ENCODE measurements around the gene DLK2.

The DLK2 gene

DNA sequence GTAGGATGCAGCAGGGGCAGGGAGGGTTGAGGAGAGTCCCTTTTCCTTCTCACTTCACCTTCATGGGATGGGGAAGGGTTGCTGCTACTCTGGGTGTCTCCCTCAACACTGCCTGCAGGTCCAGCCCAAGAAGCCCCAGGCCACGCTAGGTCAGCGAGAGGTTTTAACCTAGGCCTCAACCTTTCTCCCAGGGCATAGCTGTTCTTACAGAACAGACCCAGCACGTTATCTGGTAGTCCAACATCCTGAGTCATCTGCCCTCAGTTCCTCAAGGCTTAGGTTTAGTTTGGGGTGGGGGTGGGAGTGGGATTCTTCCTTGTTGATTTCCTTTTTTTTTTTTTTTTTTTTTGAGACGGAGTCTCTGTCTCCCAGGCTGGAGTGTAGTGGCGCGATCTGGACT lies 39.0 kb upstream of the DLK2 start:
- Histone ChIP-seq H2BK15ac (ENCODE audit: low read length) (no peak overlapping the region), H3K4me1 (ENCODE audit: control insufficient read depth in 2 of 2, insufficient read depth in 1 of 2, low read depth in 1 of 2, low read length in 2 of 2) (peaks cover 7 to 17% of the 10 kb centered on the region in 2 donors), H3K9ac (ENCODE audit: low read depth, low read length, poor library complexity) (no peak overlapping the region), H2BK5ac (ENCODE audit: low read length) (no peak overlapping the region), H2BK120ac (ENCODE audit: low read depth, low read length) (no peak overlapping the region), H4K8ac (ENCODE audit: low read depth, low read length) (no peak overlapping the region), H3K4ac (ENCODE audit: low read length) (no peak overlapping the region), H3K27me3 (ENCODE audit: control insufficient read depth in 3 of 3, insufficient read depth in 3 of 3, low read depth in 1 of 3, low read length in 3 of 3) (no peaks in the 10 kb centered on the region), H2AFZ (ENCODE audit: low read length) (no peak overlapping the region), H3K23ac (ENCODE audit: low read depth, low read length, poor library complexity) (no peak overlapping the region), H3K4me2 (ENCODE audit: insufficient read depth, low read length, poor library complexity, severe bottlenecking) (no peak overlapping the region), H3K27ac (replicated peaks; ENCODE audit: low read length) (no peak overlapping the region), H3K18ac (ENCODE audit: low read length) (no peak overlapping the region), H3K36me3 (replicated peaks in 1 of 2; ENCODE audit: control insufficient read depth in 2 of 2, insufficient read depth in 2 of 2, low read length in 2 of 2) (peaks cover 11 to 38% of the 10 kb centered on the region in 2 donors), H4K91ac (ENCODE audit: low read depth, low read length, poor library complexity) (no peak overlapping the region), H3K9me3 (replicated peaks in 1 of 2; ENCODE audit: control insufficient read depth in 2 of 2, insufficient read depth in 1 of 2, low read depth in 1 of 2, low read length in 2 of 2) (no peaks in the 10 kb centered on the region), H3K79me1 (ENCODE audit: low read depth, low read length) (peaks cover 14% of the 10 kb centered on the region), H3K4me3 (ENCODE audit: low read length in 2 of 2) (no peak overlapping the region), H2AK5ac (ENCODE audit: low read depth, low read length) (no peak overlapping the region), H2BK12ac (ENCODE audit: low read length) (no peak overlapping the region), H3K14ac (ENCODE audit: low read length) (no peak overlapping the region)
- no peak for DNase-seq (ENCODE audit: low spot score)
- WGBS, 2 donors (ENCODE audit: extremely low coverage in 2 of 2, insufficient read length in 2 of 2, insufficient replicate concordance in 1 of 2): no CpG with 5 or more reads among the region's 6 CpGs

DNA sequence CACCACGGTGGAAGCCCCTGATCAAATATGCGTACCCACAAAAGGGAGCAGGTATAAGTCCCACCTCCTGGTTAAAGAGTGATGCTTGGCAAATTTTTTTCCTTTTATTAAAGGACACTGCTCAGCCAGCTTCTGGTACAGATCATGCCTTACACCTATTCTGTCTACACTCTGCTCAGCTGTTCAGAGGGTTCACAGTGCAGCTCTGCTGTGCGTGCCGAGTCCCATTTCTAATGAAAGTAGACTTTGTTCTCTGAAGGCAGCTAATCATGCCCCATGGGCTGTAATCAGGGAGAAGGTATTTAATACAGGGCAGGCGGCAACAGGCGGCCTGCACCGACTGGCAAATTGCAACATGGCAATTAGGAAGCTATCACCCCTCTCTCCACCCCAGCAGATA lies 38.5 kb upstream of the DLK2 start:
- H3K4me1 ChIP-seq (ENCODE audit: control insufficient read depth in 2 of 2, insufficient read depth in 1 of 2, low read depth in 1 of 2, low read length in 2 of 2): peaks cover 7 to 21% of the 10 kb centered on the region in 2 donors
- no peak overlapping the region for H3K4me2 ChIP-seq (ENCODE audit: insufficient read depth, low read length, poor library complexity, severe bottlenecking)
- H3K23ac ChIP-seq (ENCODE audit: low read depth, low read length, poor library complexity): no peak overlapping the region
- no peak overlapping the region for H3K4me3 ChIP-seq (ENCODE audit: low read length in 2 of 2)
- DNase-seq (ENCODE audit: low spot score): no peak
- no peak overlapping the region for H4K91ac ChIP-seq (ENCODE audit: low read depth, low read length, poor library complexity)
- no peak overlapping the region for H2BK120ac ChIP-seq (ENCODE audit: low read depth, low read length)
- peaks cover 6 to 36% of the 10 kb centered on the region in 2 donors for H3K36me3 ChIP-seq (replicated peaks in 1 of 2; ENCODE audit: control insufficient read depth in 2 of 2, insufficient read depth in 2 of 2, low read length in 2 of 2)
- no peak overlapping the region for H2BK15ac ChIP-seq (ENCODE audit: low read length)
- no peaks in the 10 kb centered on the region for H3K27me3 ChIP-seq (ENCODE audit: control insufficient read depth in 3 of 3, insufficient read depth in 3 of 3, low read depth in 1 of 3, low read length in 3 of 3)
- no peak overlapping the region for H2AFZ ChIP-seq (ENCODE audit: low read length)
- no CpG with 5 or more reads among the region's 7 CpGs for WGBS, 2 donors (ENCODE audit: extremely low coverage in 2 of 2, insufficient read length in 2 of 2, insufficient replicate concordance in 1 of 2)
- no peak overlapping the region for H3K4ac ChIP-seq (ENCODE audit: low read length)
- no peak overlapping the region for H2BK5ac ChIP-seq (ENCODE audit: low read length)
- H3K9ac ChIP-seq (ENCODE audit: low read depth, low read length, poor library complexity): no peak overlapping the region
- H4K8ac ChIP-seq (ENCODE audit: low read depth, low read length): no peak overlapping the region
- no peak overlapping the region for H3K18ac ChIP-seq (ENCODE audit: low read length)
- H3K9me3 ChIP-seq (replicated peaks in 1 of 2; ENCODE audit: control insufficient read depth in 2 of 2, insufficient read depth in 1 of 2, low read depth in 1 of 2, low read length in 2 of 2): no peaks in the 10 kb centered on the region
- peaks cover 11% of the 10 kb centered on the region for H3K79me1 ChIP-seq (ENCODE audit: low read depth, low read length)
- no peak overlapping the region for H3K14ac ChIP-seq (ENCODE audit: low read length)
- H3K27ac ChIP-seq (replicated peaks; ENCODE audit: low read length): no peak overlapping the region
- no peak overlapping the region for H2AK5ac ChIP-seq (ENCODE audit: low read depth, low read length)
- H2BK12ac ChIP-seq (ENCODE audit: low read length): no peak overlapping the region

DNA sequence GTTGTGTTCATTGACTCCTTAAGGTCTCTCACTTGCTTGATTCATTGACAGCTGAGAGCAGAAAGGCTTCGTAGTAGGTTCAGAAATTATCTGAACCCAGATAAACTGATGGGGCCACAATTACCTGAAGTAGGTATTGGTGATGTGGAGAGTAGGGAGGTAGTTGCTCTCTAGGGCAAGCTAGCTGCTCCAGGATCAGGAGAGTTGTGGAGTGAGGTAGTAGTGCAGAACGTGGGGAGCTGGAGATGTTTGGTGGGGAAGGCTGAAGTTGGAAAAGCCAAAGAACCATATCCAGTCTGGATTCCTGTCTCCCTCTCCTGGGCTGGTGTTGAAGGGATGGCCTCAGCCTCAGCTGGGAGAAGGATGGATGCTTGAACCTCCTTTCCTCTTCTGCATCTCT lies 37.9 kb upstream of the DLK2 start:
- H3K4me2 ChIP-seq (ENCODE audit: insufficient read depth, low read length, poor library complexity, severe bottlenecking): no peak overlapping the region
- WGBS, 2 donors (ENCODE audit: extremely low coverage in 2 of 2, insufficient read length in 2 of 2, insufficient replicate concordance in 1 of 2): no CpG with 5 or more reads among the region's 2 CpGs
- H3K27me3 ChIP-seq (ENCODE audit: control insufficient read depth in 3 of 3, insufficient read depth in 3 of 3, low read depth in 1 of 3, low read length in 3 of 3): no peaks in the 10 kb centered on the region
- H3K79me1 ChIP-seq (ENCODE audit: low read depth, low read length): peaks cover 10% of the 10 kb centered on the region
- no peak overlapping the region for H3K4ac ChIP-seq (ENCODE audit: low read length)
- no peak overlapping the region for H4K91ac ChIP-seq (ENCODE audit: low read depth, low read length, poor library complexity)
- no peak overlapping the region for H3K23ac ChIP-seq (ENCODE audit: low read depth, low read length, poor library complexity)
- peaks cover 2 to 30% of the 10 kb centered on the region in 2 donors for H3K36me3 ChIP-seq (replicated peaks in 1 of 2; ENCODE audit: control insufficient read depth in 2 of 2, insufficient read depth in 2 of 2, low read length in 2 of 2)
- no peak overlapping the region for H2BK5ac ChIP-seq (ENCODE audit: low read length)
- H2BK12ac ChIP-seq (ENCODE audit: low read length): no peak overlapping the region
- H3K4me1 ChIP-seq (ENCODE audit: control insufficient read depth in 2 of 2, insufficient read depth in 1 of 2, low read depth in 1 of 2, low read length in 2 of 2): peaks cover 7 to 21% of the 10 kb centered on the region in 2 donors
- H2AK5ac ChIP-seq (ENCODE audit: low read depth, low read length): no peak overlapping the region
- H4K8ac ChIP-seq (ENCODE audit: low read depth, low read length): no peak overlapping the region
- no peak overlapping the region for H2BK120ac ChIP-seq (ENCODE audit: low read depth, low read length)
- DNase-seq (ENCODE audit: low spot score): no peak
- no peak overlapping the region for H3K27ac ChIP-seq (replicated peaks; ENCODE audit: low read length)
- no peak overlapping the region for H2BK15ac ChIP-seq (ENCODE audit: low read length)
- no peak overlapping the region for H3K18ac ChIP-seq (ENCODE audit: low read length)
- H3K4me3 ChIP-seq (ENCODE audit: low read length in 2 of 2): no peak overlapping the region
- H2AFZ ChIP-seq (ENCODE audit: low read length): no peak overlapping the region
- no peak overlapping the region for H3K14ac ChIP-seq (ENCODE audit: low read length)
- no peak overlapping the region for H3K9ac ChIP-seq (ENCODE audit: low read depth, low read length, poor library complexity)
- no peaks in the 10 kb centered on the region for H3K9me3 ChIP-seq (replicated peaks in 1 of 2; ENCODE audit: control insufficient read depth in 2 of 2, insufficient read depth in 1 of 2, low read depth in 1 of 2, low read length in 2 of 2)

DNA sequence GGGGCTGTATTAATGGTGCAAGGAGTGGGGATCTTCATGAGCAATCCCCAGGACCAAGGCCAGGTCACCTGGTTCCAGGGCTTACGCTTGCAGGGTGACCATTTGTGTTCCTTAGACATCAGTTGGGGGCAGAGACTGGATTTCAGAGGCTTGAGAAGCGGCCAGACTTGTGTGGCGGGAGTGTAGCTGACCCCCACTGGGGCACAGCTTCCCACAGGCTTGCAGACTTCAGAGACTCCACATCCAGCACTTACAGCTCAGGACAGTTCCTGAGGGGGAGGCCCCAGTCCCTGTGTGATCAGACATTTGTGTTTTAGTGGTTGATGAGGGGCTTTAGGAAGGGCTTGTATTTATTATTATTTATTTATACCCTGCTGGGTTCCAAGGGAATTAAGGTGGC lies 37.3 kb upstream of the DLK2 start:
- peaks cover 2 to 25% of the 10 kb centered on the region in 2 donors for H3K36me3 ChIP-seq (replicated peaks in 1 of 2; ENCODE audit: control insufficient read depth in 2 of 2, insufficient read depth in 2 of 2, low read length in 2 of 2)
- H3K4me3 ChIP-seq (ENCODE audit: low read length in 2 of 2): no peak overlapping the region
- H3K27me3 ChIP-seq (ENCODE audit: control insufficient read depth in 3 of 3, insufficient read depth in 3 of 3, low read depth in 1 of 3, low read length in 3 of 3): no peaks in the 10 kb centered on the region
- no peak overlapping the region for H3K4ac ChIP-seq (ENCODE audit: low read length)
- H2BK120ac ChIP-seq (ENCODE audit: low read depth, low read length): no peak overlapping the region
- no CpG with 5 or more reads among the region's 3 CpGs for WGBS, 2 donors (ENCODE audit: extremely low coverage in 2 of 2, insufficient read length in 2 of 2, insufficient replicate concordance in 1 of 2)
- H3K14ac ChIP-seq (ENCODE audit: low read length): no peak overlapping the region
- no peak overlapping the region for H3K18ac ChIP-seq (ENCODE audit: low read length)
- H2BK5ac ChIP-seq (ENCODE audit: low read length): no peak overlapping the region
- no peak for DNase-seq (ENCODE audit: low spot score)
- peak overlapping the region; percentile 29 for H3K23ac ChIP-seq (ENCODE audit: low read depth, low read length, poor library complexity)
- no peak overlapping the region for H2AFZ ChIP-seq (ENCODE audit: low read length)
- H3K9ac ChIP-seq (ENCODE audit: low read depth, low read length, poor library complexity): no peak overlapping the region
- no peak overlapping the region for H4K8ac ChIP-seq (ENCODE audit: low read depth, low read length)
- H4K91ac ChIP-seq (ENCODE audit: low read depth, low read length, poor library complexity): no peak overlapping the region
- H3K4me2 ChIP-seq (ENCODE audit: insufficient read depth, low read length, poor library complexity, severe bottlenecking): no peak overlapping the region
- peaks cover 10% of the 10 kb centered on the region for H3K79me1 ChIP-seq (ENCODE audit: low read depth, low read length)
- no peaks in the 10 kb centered on the region for H3K9me3 ChIP-seq (replicated peaks in 1 of 2; ENCODE audit: control insufficient read depth in 2 of 2, insufficient read depth in 1 of 2, low read depth in 1 of 2, low read length in 2 of 2)
- no peak overlapping the region for H2BK15ac ChIP-seq (ENCODE audit: low read length)
- peaks cover 7 to 21% of the 10 kb centered on the region in 2 donors for H3K4me1 ChIP-seq (ENCODE audit: control insufficient read depth in 2 of 2, insufficient read depth in 1 of 2, low read depth in 1 of 2, low read length in 2 of 2)
- no peak overlapping the region for H2BK12ac ChIP-seq (ENCODE audit: low read length)
- H2AK5ac ChIP-seq (ENCODE audit: low read depth, low read length): no peak overlapping the region
- H3K27ac ChIP-seq (replicated peaks; ENCODE audit: low read length): no peak overlapping the region
